Endodermal cell (in vitro differentiated cells): ENCODE data around the gene HID1. TPM values are rescaled to one million over a fixed set of nuclear protein-coding genes. Genes with fewer than 3 reads are reported as not detected.
"Not testable (repeated sequence)": the region's sequence is repeated elsewhere in the genome, so short reads cannot be mapped to it uniquely, and the experiment has no call there.

Experiments used
- DNase-seq: peaks from one replicate; pipeline ENCODE4 v3.0.0-alpha.2; 2017
- H3K27ac ChIP-seq: 2 replicates; pipeline ENCODE4 v1.5.1; 2013; ENCODE audit warnings: mild to moderate bottlenecking, low read depth, low read length, moderate library complexity
- H3K27me3 ChIP-seq: 2 replicates; pipeline ENCODE4 v1.6.1; 2013; ENCODE audit warnings: mild to moderate bottlenecking, low read length, moderate library complexity; ENCODE audit not compliant: insufficient read depth, control insufficient read depth, poor library complexity, severe bottlenecking
- H3K36me3 ChIP-seq: 2 replicates; pipeline ENCODE4 v1.7.0; 2013; ENCODE audit warnings: mild to moderate bottlenecking, low read length, moderate library complexity; ENCODE audit not compliant: control insufficient read depth, insufficient read depth
- H3K4me1 ChIP-seq: one replicate; pipeline ENCODE4 v1.7.0; 2013; ENCODE audit warnings: low read length; ENCODE audit not compliant: control insufficient read depth, insufficient read depth
- H3K4me3 ChIP-seq: 2 replicates; pipeline ENCODE4 v1.5.1; 2013; ENCODE audit warnings: mild to moderate bottlenecking, low read length, moderate library complexity
- H3K9ac ChIP-seq: 2 replicates; pipeline ENCODE4 v1.6.1; 2013; ENCODE audit warnings: mild to moderate bottlenecking, low read length, moderate library complexity; ENCODE audit not compliant: poor library complexity, severe bottlenecking; ENCODE audit errors: extremely low read depth
- H3K9me3 ChIP-seq: 2 replicates; pipeline ENCODE4 v1.6.1; 2013; ENCODE audit warnings: mild to moderate bottlenecking, low read length, moderate library complexity; ENCODE audit not compliant: control insufficient read depth
- H3K27ac Mint-ChIP-seq: 2 replicates; pipeline ENCODE4 v1.8.0; 2020; ENCODE audit warnings: mixed read lengths
- H3K27me3 Mint-ChIP-seq: 2 replicates; pipeline ENCODE4 v1.8.0; 2021; ENCODE audit warnings: mild to moderate bottlenecking, mixed read lengths; ENCODE audit not compliant: insufficient read depth
- H3K36me3 Mint-ChIP-seq: 2 replicates; pipeline ENCODE4 v1.8.0; 2020; ENCODE audit warnings: low read depth, mixed read lengths
- H3K4me1 Mint-ChIP-seq: 2 replicates; pipeline ENCODE4 v1.8.0; 2020; ENCODE audit warnings: mixed read lengths
- H3K4me3 Mint-ChIP-seq: 2 replicates; pipeline ENCODE4 v1.8.0; 2020; ENCODE audit warnings: mild to moderate bottlenecking, moderate library complexity, mixed read lengths
- H3K9me3 Mint-ChIP-seq: 2 replicates; pipeline ENCODE4 v1.8.0; 2020; ENCODE audit warnings: mild to moderate bottlenecking, mixed read lengths
- CTCF ChIP-seq: fragments of 200-600 bp; sonication (generic); conservative IDR thresholded peaks from 2 replicates; pipeline ENCODE4 v1.5.0; 2021; ENCODE audit warnings: antibody characterized with exemption, mild to moderate bottlenecking
- WGBS, 2 experiments: methylation state at CpG; one replicate each; pipeline versions ENCODE4 v1.1.5 to v1.1.7; 2013; ENCODE audit warnings: missing lambda C conversion rate in 2 of 2, mixed read lengths in 1 of 2; ENCODE audit not compliant: insufficient coverage in 1 of 2, insufficient read length in 1 of 2; 5-methylcytosine and 5-hydroxymethylcytosine counted together
- total RNA-seq, 2 donors: library from RNA; stranded (reverse); fragmentation: NEBNext Ultra II Directional in 1 of 2; extraction: Animal tissue kit (Norgen Biotek cat#: 25700) in 1 of 2; gene quantifications; 2 replicates in 1 of 2; 3 replicates in 1 of 2; pipeline ENCODE4 v1.2.1, GENCODE V29; 2021

Gene HID1
- total RNA-seq, 2 donors from 2014 or later, result 7.6 to 11.4 TPM

GRCh38 chr17:74909097-74909496 lies 63.5 kb downstream of the HID1 start:
- H3K4me3 Mint-ChIP-seq, result not testable (repeated sequence)

DNA sequence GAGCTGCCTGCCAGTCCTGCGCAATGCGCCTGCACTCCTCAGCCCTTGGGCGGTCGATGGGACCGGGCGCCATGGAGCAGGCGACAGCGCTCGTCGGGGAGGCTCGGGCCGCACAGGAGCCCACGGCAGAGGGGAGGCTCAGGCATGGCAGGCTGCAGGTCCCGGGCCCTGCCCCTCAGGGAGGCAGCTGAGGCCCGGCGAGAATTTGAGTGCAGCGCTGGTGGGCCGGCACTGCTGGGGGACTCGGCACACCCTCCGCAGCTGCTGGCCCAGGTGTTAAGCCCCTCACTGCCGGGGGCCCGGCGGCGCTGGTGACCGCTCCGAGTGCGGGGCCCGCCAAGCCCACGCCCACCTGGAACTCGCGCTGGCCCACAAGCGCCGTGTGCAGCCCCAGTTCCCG lies 65.5 kb downstream of the HID1 start:
- no peaks in the 10 kb centered on the region for H3K9me3 ChIP-seq
- no peak overlapping the region for H3K4me3 Mint-ChIP-seq
- H3K27me3 ChIP-seq, result peaks cover 2% of the 10 kb centered on the region
- H3K36me3 Mint-ChIP-seq, result no peaks in the 10 kb centered on the region
- peaks cover 5% of the 10 kb centered on the region for H3K9me3 Mint-ChIP-seq
- H3K4me3 ChIP-seq, result no peak overlapping the region
- H3K27me3 Mint-ChIP-seq, result peaks cover 11% of the 10 kb centered on the region
- no peak for DNase-seq
- TF ChIP-seq CTCF, result no peak
- no peak overlapping the region for H3K9ac ChIP-seq
- WGBS, 2 experiments, result 93 to 98% methylated on average over 28 to 34 of the region's 34 CpGs
- H3K27ac ChIP-seq, result no peak overlapping the region
- no peaks in the 10 kb centered on the region for H3K36me3 ChIP-seq
- no peak overlapping the region for H3K27ac Mint-ChIP-seq
- peaks cover 14% of the 10 kb centered on the region for H3K4me1 Mint-ChIP-seq
- H3K4me1 ChIP-seq, result no peaks in the 10 kb centered on the region

More at GRCh38 chr17:74909097-74909496, 63.5 kb downstream of the HID1 start:
- H3K4me1 ChIP-seq, H3K27me3 ChIP-seq, H3K27ac Mint-ChIP-seq, H3K4me3 ChIP-seq, H3K9ac ChIP-seq, H3K27ac ChIP-seq, H3K36me3 ChIP-seq, H3K9me3 ChIP-seq, H3K36me3 Mint-ChIP-seq, H3K9me3 Mint-ChIP-seq: not testable (repeated sequence)
- Mint-ChIP-seq H3K27me3 (peaks cover 16% of the 10 kb centered on the region), H3K4me1 (peaks cover 14% of the 10 kb centered on the region)
- WGBS, 2 experiments, result 57 to 69% methylated on average over 4 of the region's 4 CpGs
- TF ChIP-seq CTCF, result peak; percentile 32
- peak; percentile 76 for DNase-seq

- not testable (repeated sequence) for H3K27me3 ChIP-seq, H3K27ac Mint-ChIP-seq, H3K9me3 ChIP-seq, H3K4me3 Mint-ChIP-seq, H3K9me3 Mint-ChIP-seq, H3K27ac ChIP-seq, DNase-seq, H3K36me3 ChIP-seq, H3K9ac ChIP-seq, H3K4me1 ChIP-seq, H3K36me3 Mint-ChIP-seq, H3K4me3 ChIP-seq
- H3K27me3 Mint-ChIP-seq, result peaks cover 15% of the 10 kb centered on the region
- WGBS, 2 experiments, result 89 to 91% methylated on average over 3 to 6 of the region's 6 CpGs
- H3K4me1 Mint-ChIP-seq, result peaks cover 14% of the 10 kb centered on the region
These were observed 66.3 kb downstream of the HID1 start for GRCh38 chr17:74906214-74906793.
